CD1c-positive myeloid dendritic cell (primary cell): ENCODE results near the gene DNAJC13.
"Not testable (repeated sequence)": the region's sequence is repeated elsewhere in the genome, so short reads cannot be mapped to it uniquely, and the experiment has no call there.

ENCODE experiments used
- DNase-seq: peaks from one replicate; pipeline ENCODE4 v3.0.0-alpha.2; 2016; ENCODE audit errors: extremely low spot score

The DNAJC13 gene

GRCh38 chr3:132545471-132545870 is 128.2 kb downstream of the DNAJC13 start:
- peak; percentile 51 for DNase-seq

DNA sequence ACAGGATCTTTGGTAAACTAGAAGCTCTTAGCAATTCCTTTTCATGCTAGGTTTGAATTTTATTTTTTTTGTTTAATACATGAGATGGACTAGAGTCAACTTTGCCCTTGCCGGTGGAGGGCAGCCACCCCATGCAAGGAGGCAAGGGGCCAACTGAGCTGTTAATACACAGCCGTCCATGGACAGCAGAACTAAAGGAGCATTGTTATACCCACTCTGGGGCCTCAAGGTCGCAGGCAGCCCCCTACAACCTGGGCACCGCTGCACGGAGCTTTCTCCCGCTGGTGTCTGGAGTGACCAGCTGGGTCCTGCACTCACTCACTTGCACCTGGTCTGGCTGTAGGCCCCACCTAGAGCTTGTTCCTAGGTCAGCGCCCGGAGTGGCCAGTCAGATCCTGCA is 131.9 kb downstream of the DNAJC13 start:
- no peak for DNase-seq

- no peak for DNase-seq
These were observed 132.7 kb downstream of the DNAJC13 start for GRCh38 chr3:132549890-132550578.

GRCh38 chr3:132550579-132551305 is 133.4 kb downstream of the DNAJC13 start:
- DNase-seq: peak; percentile 28

- DNase-seq: no peak
These were observed 136.5 kb downstream of the DNAJC13 start for GRCh38 chr3:132553826-132554225.

DNA sequence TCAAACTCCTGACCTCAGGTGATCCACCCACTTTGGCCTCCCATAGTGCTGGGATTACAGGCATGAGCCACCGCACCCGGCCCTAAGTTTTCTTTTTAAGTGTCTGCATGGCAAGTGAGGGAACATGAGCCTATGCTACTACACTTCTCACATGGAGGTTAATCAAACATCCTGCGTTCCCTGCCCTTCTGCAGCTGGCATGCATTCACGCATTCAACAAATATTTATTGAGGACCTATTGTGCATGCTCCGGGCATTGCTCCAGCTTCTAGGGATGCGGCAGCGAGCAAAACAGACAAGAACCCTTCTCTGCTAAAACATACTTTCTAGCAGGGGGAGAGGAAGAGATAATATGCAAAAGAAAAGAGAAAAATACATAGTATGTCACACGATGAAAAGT is 137.1 kb downstream of the DNAJC13 start:
- DNase-seq: no peak

- DNase-seq: no peak
These were observed 138.2 kb downstream of the DNAJC13 start for GRCh38 chr3:132555306-132556035.

DNA sequence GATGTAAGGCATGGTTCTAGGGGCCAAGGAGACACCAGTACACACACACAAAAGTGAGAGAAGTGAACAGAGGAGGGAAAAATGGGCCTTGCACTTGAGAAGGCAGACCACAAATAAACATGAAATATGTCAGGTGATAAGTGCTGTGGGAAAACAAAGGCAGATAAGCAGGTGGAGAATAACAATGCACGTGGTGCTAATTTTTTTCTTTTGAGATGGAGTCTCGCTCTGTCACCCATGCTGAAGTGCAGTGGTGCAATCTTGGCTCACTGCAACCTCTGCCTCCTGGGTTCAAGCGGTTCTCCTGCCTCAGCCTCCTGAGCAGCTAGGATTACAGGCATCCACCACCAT is 138.7 kb downstream of the DNAJC13 start:
- not testable (repeated sequence) for DNase-seq

DNA sequence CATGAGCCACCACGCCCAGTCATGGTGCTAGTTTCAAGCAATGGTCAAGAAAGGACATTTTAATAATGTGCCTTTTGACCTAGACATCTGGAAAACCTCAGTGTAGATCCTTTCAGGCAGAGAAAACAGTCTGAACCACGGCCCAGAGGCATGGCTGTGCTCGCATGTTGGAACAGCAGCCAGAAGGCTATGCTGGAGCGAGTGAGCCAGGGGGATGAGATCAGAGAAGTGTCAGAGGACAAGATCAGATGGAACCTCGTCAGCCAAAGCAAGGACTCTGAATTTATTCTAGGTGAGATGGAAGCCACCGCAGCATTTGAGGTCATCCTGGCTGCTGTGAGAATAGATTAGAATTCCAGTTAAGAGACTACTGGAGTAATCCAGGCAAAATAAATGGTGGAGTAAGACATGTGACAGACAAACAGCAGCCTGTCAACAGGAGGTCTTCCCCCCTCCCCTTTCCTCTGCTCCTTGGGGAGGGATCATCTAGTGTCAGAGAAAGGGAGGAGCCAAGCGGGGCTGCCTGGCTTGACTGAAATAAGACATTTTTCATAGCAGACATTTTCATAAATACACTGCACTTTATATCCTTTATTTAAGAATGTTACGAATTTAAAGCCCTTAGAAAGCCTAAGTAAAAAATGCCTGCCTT is 139.3 kb downstream of the DNAJC13 start:
- no peak for DNase-seq

DNA sequence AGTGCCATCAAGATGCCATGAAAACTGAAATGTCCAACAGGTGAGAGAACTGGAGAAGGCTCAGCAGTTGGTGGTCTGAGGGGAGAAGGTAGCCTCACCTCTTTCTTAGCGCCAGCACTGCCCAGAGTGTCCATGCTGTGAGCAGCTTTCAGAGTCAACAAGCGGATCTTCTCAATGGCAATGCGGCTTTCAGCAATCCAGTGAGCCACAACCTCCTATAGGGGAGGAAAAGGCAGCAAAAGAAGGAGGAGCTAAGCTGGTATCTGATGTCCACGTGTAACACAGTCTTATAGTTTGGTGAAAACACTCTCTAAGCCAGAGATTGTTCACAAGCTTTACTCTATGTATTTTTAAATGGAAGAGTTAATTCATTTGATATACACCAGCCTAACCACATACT is 143.7 kb downstream of the DNAJC13 start:
- no peak for DNase-seq

DNA sequence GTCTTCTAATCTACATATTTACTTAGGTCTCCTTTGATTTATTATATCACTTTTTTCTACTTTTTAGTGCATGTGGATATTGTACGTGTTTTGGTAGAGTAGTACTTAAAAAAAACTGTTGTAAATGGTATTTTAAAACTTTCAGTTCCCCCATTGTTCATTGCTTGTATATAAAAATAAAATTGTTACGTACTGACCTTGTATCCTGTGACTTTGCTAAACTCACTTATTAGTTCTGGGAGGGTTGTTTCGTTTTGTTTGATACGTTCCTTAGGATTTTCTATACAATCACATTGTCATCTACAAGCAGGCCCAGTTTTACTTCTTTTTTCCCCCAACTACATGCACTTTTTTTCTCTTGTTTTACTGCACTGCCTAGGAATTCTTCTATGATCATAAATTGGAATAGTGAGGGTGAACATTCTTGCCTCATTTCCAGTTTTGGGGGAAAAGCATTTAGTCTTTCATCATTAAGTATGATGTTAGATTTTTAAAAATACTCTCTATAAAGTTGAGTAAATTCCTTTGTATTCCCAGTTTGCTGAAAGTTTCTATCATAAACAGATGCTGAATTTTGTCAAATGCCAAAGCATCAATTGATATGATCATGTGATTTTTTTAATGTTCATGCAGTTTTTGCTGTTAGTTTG is 146.2 kb downstream of the DNAJC13 start:
- no peak for DNase-seq

- no peak for DNase-seq
These were observed 146.8 kb downstream of the DNAJC13 start for GRCh38 chr3:132564070-132564465.

DNA sequence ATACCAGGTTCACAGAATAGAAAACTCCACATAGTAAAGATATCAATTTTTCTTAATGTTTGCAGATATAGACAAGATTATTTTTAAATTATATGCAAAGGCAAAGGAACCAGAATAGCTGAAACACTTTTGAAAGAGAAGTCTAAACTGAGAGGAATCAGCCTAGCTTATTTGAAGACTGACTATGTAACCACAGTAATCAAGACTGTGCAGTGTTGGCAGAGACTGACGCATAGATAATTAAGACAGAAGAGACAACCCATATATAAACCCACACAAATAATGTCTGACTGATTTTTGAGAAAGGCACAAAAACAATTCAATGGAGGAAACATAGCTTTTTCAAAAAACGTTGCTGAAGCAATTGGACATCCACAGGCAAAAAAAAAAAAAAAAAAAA is 151.1 kb downstream of the DNAJC13 start:
- DNase-seq: no peak

DNA sequence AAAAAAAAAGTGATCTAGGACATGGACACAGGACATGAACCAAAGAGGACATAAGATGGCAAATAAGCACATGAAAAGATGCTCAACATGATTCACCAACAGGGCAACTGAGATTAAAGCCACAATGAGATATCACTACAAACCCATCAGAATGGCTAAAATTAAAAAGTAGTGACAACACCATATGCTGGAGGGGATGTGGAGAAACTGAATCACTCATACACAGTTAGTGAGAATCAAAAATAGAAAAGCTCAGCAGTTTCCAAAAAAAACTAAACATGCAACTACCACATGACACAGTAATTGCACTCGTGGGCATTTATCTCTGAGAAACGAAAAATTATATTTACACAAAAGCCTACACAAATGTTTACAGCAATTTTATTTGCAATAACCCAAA is 151.9 kb downstream of the DNAJC13 start:
- no peak for DNase-seq

DNA sequence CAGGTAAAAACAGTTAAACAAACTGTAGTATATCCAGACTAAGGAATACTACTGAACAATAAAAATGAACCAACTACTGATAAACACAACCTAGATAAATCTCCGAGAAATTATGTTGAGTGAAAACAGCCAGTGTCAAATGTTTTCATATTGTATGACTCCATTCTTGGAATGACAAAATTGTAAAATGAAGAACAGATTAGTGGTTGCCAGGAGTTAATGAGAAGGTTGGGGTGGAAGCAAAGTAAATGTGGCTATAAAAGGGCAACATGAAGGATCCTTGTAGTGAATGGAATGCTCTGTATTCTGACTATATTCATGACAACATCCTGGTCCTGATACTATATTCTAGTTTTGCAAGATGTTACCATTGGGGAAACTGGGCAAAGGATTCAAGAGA is 152.3 kb downstream of the DNAJC13 start:
- DNase-seq: no peak

GRCh38 chr3:132570016-132570415 is 152.7 kb downstream of the DNAJC13 start:
- no peak for DNase-seq

GRCh38 chr3:132573797-132574211 is 156.5 kb downstream of the DNAJC13 start:
- DNase-seq: no peak

- DNase-seq: no peak
These were observed 170.1 kb downstream of the DNAJC13 start for GRCh38 chr3:132587401-132587800.
